ENCODE data around the gene DPH7.

- TF ChIP-seq, protein P1, sequence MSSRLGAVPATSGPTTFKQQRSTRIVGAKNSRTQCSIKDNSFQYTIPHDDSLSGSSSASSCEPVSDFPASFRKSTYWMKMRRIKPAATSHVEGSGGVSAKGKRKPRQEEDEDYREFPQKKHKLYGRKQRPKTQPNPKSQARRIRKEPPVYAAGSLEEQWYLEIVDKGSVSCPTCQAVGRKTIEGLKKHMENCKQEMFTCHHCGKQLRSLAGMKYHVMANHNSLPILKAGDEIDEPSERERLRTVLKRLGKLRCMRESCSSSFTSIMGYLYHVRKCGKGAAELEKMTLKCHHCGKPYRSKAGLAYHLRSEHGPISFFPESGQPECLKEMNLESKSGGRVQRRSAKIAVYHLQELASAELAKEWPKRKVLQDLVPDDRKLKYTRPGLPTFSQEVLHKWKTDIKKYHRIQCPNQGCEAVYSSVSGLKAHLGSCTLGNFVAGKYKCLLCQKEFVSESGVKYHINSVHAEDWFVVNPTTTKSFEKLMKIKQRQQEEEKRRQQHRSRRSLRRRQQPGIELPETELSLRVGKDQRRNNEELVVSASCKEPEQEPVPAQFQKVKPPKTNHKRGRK (CRISPR knock-in tag; IDR thresholded peaks at IDR 0.05; ENCODE audit: borderline replicate concordance) = no peak
- TF ChIP-seq CTCF (IDR thresholded peaks at IDR 0.05) = no peak
- no peak for TF ChIP-seq IRF2 (CRISPR knock-in tag; IDR thresholded peaks at IDR 0.05; ENCODE audit: borderline replicate concordance, low read depth)
- no peak for TF ChIP-seq ZNF263 (CRISPR knock-in tag; IDR thresholded peaks at IDR 0.05; ENCODE audit: low read depth)
- no peak for TF ChIP-seq NFYB (CRISPR knock-in tag; conservative IDR thresholded peaks at IDR 0.05; ENCODE audit: low read depth)
- TF ChIP-seq PRRX2 (CRISPR knock-in tag; IDR thresholded peaks at IDR 0.05) = no peak
- peak; percentile 64 for TF ChIP-seq USF2 (CRISPR knock-in tag; IDR thresholded peaks at IDR 0.05)
- TF ChIP-seq HMGXB4 (CRISPR knock-in tag; IDR thresholded peaks at IDR 0.05) = no peak
- TF ChIP-seq TEAD4 (CRISPR knock-in tag; IDR thresholded peaks at IDR 0.05) = no peak
- no peak for TF ChIP-seq E2F1 (CRISPR knock-in tag; IDR thresholded peaks at IDR 0.05)
- no peak for TF ChIP-seq FOXP4 (CRISPR knock-in tag; IDR thresholded peaks at IDR 0.05)
- no peak for TF ChIP-seq TCF7 (CRISPR knock-in tag; IDR thresholded peaks at IDR 0.05; ENCODE audit: low read depth)
These were observed 28.5 kb downstream of the DPH7 start, which contains the start of gene PNPLA7 for GRCh38 chr9:137550231-137550621.
